Neural cell (in vitro differentiated cells): Measurements from ENCODE around the gene SLC2A4. TPM values are rescaled to one million over a fixed set of nuclear protein-coding genes. Genes with fewer than 3 reads are reported as not detected.

ENCODE experiments used
- H2AFZ ChIP-seq: fragments of 200-600, 300-800 bp; sonication (generic), shearing (Covaris generic); 2 replicates; pipeline ENCODE4 v1.6.0; 2014; ENCODE audit warnings: low read depth, mild to moderate bottlenecking, antibody characterized with exemption, low read length, moderate library complexity
- H3F3A ChIP-seq: fragments of 200-600 bp; shearing (Covaris generic); 2 replicates; pipeline ENCODE4 v1.6.1; 2016; ENCODE audit warnings: mild to moderate bottlenecking, moderate library complexity, mixed read lengths, antibody characterized with exemption, low read length; ENCODE audit not compliant: insufficient read depth, poor library complexity, severe bottlenecking
- H3K27ac ChIP-seq: fragments of 200-600, 300-800 bp; sonication (generic), shearing (Covaris generic); 2 replicates; pipeline ENCODE4 v1.5.1; 2014; ENCODE audit warnings: mild to moderate bottlenecking, low read length, moderate library complexity
- H3K27me3 ChIP-seq: fragments of 300-800, 200-600 bp; sonication (generic), shearing (Covaris generic); 2 replicates; pipeline ENCODE4 v1.6.0; 2014; ENCODE audit warnings: mild to moderate bottlenecking, low read depth, low read length, moderate library complexity; ENCODE audit not compliant: insufficient read depth
- H3K36me3 ChIP-seq: fragments of 300-800, 200-600 bp; sonication (generic), shearing (Covaris generic); 2 replicates; pipeline ENCODE4 v1.5.1; 2014; ENCODE audit warnings: mild to moderate bottlenecking, antibody characterized with exemption, low read length, moderate library complexity; ENCODE audit not compliant: insufficient read depth
- H3K4me2 ChIP-seq: fragments of 300-800, 200-600 bp; sonication (generic), shearing (Covaris generic); 2 replicates; pipeline ENCODE4 v1.6.0; 2014; ENCODE audit warnings: mild to moderate bottlenecking, low read length
- H3K4me3 ChIP-seq: fragments of 300-800, 200-600 bp; sonication (generic), shearing (Covaris generic); 2 replicates; pipeline ENCODE4 v1.5.1; 2014; ENCODE audit warnings: mild to moderate bottlenecking, low read length, moderate library complexity
- H3K79me2 ChIP-seq: fragments of 200-600 bp; shearing (Covaris generic); replicated peaks from 2 replicates; pipeline ENCODE4 v1.6.0; 2014; ENCODE audit warnings: mild to moderate bottlenecking, low read length, moderate library complexity; ENCODE audit not compliant: insufficient read depth
- H3K9ac ChIP-seq: fragments of 300-800, 200-600 bp; sonication (generic), shearing (Covaris generic); 2 replicates; pipeline ENCODE4 v1.6.1; 2016; ENCODE audit warnings: mild to moderate bottlenecking, low read length, mixed read lengths
- H3K9me2 ChIP-seq: fragments of 200-600 bp; shearing (Covaris generic); 2 replicates; pipeline ENCODE4 v1.6.1; 2016; ENCODE audit warnings: mild to moderate bottlenecking, low read length, mixed read lengths; ENCODE audit not compliant: insufficient read depth
- H3K9me3 ChIP-seq: fragments of 200-600, 300-800 bp; sonication (generic), shearing (Covaris generic); 2 replicates; pipeline ENCODE4 v1.6.1; 2016; ENCODE audit warnings: mild to moderate bottlenecking, mixed run types, low read length, moderate library complexity, mixed read lengths
- H4K20me1 ChIP-seq: fragments of 200-600 bp; shearing (Covaris generic); 2 replicates; pipeline ENCODE4 v1.6.1; 2016; ENCODE audit warnings: mild to moderate bottlenecking, mixed run types; ENCODE audit not compliant: insufficient read depth
- CTCF ChIP-seq: fragments of 450-650 bp; IDR thresholded peaks from 2 replicates; pipeline ENCODE4 v1.5.1; 2014; ENCODE audit warnings: antibody characterized with exemption, mild to moderate bottlenecking, moderate library complexity; ENCODE audit not compliant: poor library complexity, severe bottlenecking
- EP300 ChIP-seq: fragments of 450-650 bp; conservative IDR thresholded peaks from 2 replicates; pipeline ENCODE4 v1.6.1; 2014; ENCODE audit warnings: antibody characterized with exemption, mild to moderate bottlenecking, moderate library complexity; ENCODE audit not compliant: poor library complexity, severe bottlenecking
- EZH2 ChIP-seq: fragments of 200-600, 300-800 bp; shearing (Covaris generic), sonication (generic); IDR thresholded peaks from 2 replicates; pipeline ENCODE4 v1.6.1; 2014; ENCODE audit warnings: antibody characterized with exemption, low read length, borderline replicate concordance, mild to moderate bottlenecking; ENCODE audit not compliant: insufficient read depth, poor library complexity, severe bottlenecking
- MXI1 ChIP-seq: fragments of 450-650 bp; conservative IDR thresholded peaks from 2 replicates; pipeline ENCODE4 v1.6.1; 2014; ENCODE audit warnings: antibody characterized with exemption, mild to moderate bottlenecking; ENCODE audit not compliant: poor library complexity, severe bottlenecking
- POLR2AphosphoS5 ChIP-seq: IDR thresholded peaks from 2 replicates; pipeline ENCODE4 v1.6.1; 2012
- RAD21 ChIP-seq: fragments of 450-650 bp; conservative IDR thresholded peaks from 2 replicates; pipeline ENCODE4 v1.6.1; 2014; ENCODE audit warnings: antibody characterized with exemption, mild to moderate bottlenecking, moderate library complexity
- REST ChIP-seq: IDR thresholded peaks from 2 replicates; pipeline ENCODE4 v1.6.1; 2012; ENCODE audit warnings: borderline replicate concordance
- SMC3 ChIP-seq: fragments of 450-650 bp; conservative IDR thresholded peaks from 2 replicates; pipeline ENCODE4 v1.6.1; 2014; ENCODE audit warnings: antibody characterized with exemption, mild to moderate bottlenecking, moderate library complexity; ENCODE audit not compliant: poor library complexity
- TAF1 ChIP-seq: IDR thresholded peaks from 2 replicates; pipeline ENCODE4 v1.6.1; 2012; ENCODE audit warnings: low read depth
- polyA plus RNA-seq: library from polyadenylated mRNA; depleted of rRNA; stranded (reverse); fragments of >200 nt; gene quantifications from 2 replicates; pipeline ENCODE4 v1.2.3, GENCODE V29; 2014

The SLC2A4 gene
- polyA plus RNA-seq, 1 donor from 2014 or later, result not detected

DNA sequence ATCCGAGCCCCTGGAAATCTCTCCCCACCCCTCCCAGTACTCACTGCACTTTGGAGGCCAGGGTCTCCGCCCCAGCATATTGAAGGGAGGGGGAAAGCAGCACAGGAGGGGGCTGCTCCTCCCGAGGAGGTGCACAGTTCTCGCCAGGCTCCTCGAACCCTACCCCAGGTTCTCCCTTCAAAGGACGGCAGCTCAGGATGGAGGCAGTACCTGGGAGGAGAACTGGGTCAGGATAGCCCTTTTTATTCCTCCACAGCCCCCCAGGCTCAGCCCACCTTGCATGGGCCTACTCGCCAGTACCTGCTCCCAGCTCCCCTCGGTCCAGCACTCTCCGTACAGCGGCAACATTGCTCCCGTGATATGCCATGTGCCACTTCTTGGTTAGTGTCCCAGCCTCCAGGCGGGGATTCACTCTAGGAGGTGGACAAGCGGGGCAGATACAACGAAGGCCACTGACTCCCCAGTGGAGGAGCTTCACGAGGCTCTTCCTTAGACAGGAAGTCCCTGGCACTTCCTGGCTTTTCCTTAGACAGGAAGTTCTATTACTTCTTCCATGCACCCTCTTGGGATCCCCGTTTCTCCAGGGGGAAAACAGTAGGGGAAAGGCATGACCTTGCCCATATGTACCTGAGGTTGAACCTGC, 35.8 kb downstream of the SLC2A4 start:
- no peak for TF ChIP-seq EP300
- TF ChIP-seq POLR2AphosphoS5, result no peak
- TF ChIP-seq REST, result no peak
- TF ChIP-seq MXI1, result no peak
- TF ChIP-seq CTCF, result no peak
- no peak for TF ChIP-seq SMC3
- no peak for TF ChIP-seq RAD21
- TF ChIP-seq TAF1, result no peak
- TF ChIP-seq EZH2, result no peak

GRCh38 chr17:7318121-7318860, 36.8 kb downstream of the SLC2A4 start:
- Histone ChIP-seq H3K4me3 (no peak overlapping the region), H4K20me1 (no peaks in the 10 kb centered on the region), H3F3A (no peaks in the 10 kb centered on the region), H3K9me2 (no peaks in the 10 kb centered on the region), H3K27ac (no peak overlapping the region), H3K36me3 (no peaks in the 10 kb centered on the region), H3K79me2 (peaks cover 13% of the 10 kb centered on the region), H3K4me2 (no peak overlapping the region), H3K9me3 (no peaks in the 10 kb centered on the region), H3K27me3 (no peaks in the 10 kb centered on the region), H2AFZ (no peak overlapping the region), H3K9ac (no peak overlapping the region)
- no peak for TF ChIP-seq POLR2AphosphoS5
- no peak for TF ChIP-seq EP300
- no peak for TF ChIP-seq TAF1
- TF ChIP-seq EZH2, result no peak
- no peak for TF ChIP-seq CTCF
- no peak for TF ChIP-seq RAD21
- no peak for TF ChIP-seq REST
- no peak for TF ChIP-seq MXI1
- no peak for TF ChIP-seq SMC3

More for the DNA sequence above, 35.8 kb downstream of the SLC2A4 start:
- H3K4me3 ChIP-seq, result no peak overlapping the region
- no peak overlapping the region for H2AFZ ChIP-seq
- H3F3A ChIP-seq, result no peaks in the 10 kb centered on the region
- no peak overlapping the region for H3K27ac ChIP-seq
- no peaks in the 10 kb centered on the region for H4K20me1 ChIP-seq
- no peaks in the 10 kb centered on the region for H3K36me3 ChIP-seq
- H3K9me3 ChIP-seq, result no peaks in the 10 kb centered on the region
- H3K9ac ChIP-seq, result no peak overlapping the region
- no peak overlapping the region for H3K4me2 ChIP-seq
- H3K79me2 ChIP-seq, result peaks cover 13% of the 10 kb centered on the region
- no peaks in the 10 kb centered on the region for H3K9me2 ChIP-seq
- no peaks in the 10 kb centered on the region for H3K27me3 ChIP-seq
